GM23248 (cell line): ENCODE results near the gene SLC25A33. TPM values are rescaled to one million over a fixed set of nuclear protein-coding genes. Genes with fewer than 3 reads are reported as not detected.

Experiments
- DNase-seq: peaks from one replicate; pipeline ENCODE4 v3.0.0-alpha.2; 2015
- H2AFZ ChIP-seq: fragments of 200-600 bp; sonication (generic); 2 replicates; pipeline ENCODE4 v1.6.1; 2016; ENCODE audit warnings: antibody characterized with exemption
- H3F3A ChIP-seq: fragments of 200-600 bp; sonication (generic); 2 replicates; pipeline ENCODE4 v1.6.1; 2016; ENCODE audit warnings: mild to moderate bottlenecking, antibody characterized with exemption, mixed run types; ENCODE audit not compliant: insufficient read depth
- H3K27ac ChIP-seq: fragments of 200-600 bp; sonication (generic); 2 replicates; pipeline ENCODE4 v1.5.1; 2016; ENCODE audit warnings: mild to moderate bottlenecking
- H3K27me3 ChIP-seq: fragments of 200-600 bp; sonication (generic); replicated peaks from 2 replicates; pipeline ENCODE4 v1.6.1; 2016; ENCODE audit warnings: mild to moderate bottlenecking; ENCODE audit not compliant: insufficient read depth
- H3K36me3 ChIP-seq: fragments of 200-600 bp; sonication (generic); 2 replicates; pipeline ENCODE4 v1.6.1; 2016; ENCODE audit warnings: low read depth, mild to moderate bottlenecking
- H3K4me1 ChIP-seq: fragments of 200-600 bp; sonication (generic); 2 replicates; pipeline ENCODE4 v1.6.1; 2016; ENCODE audit warnings: mild to moderate bottlenecking; ENCODE audit not compliant: insufficient read depth
- H3K4me2 ChIP-seq: fragments of 200-600 bp; sonication (generic); one replicate; pipeline ENCODE4 v1.6.1; 2016; ENCODE audit warnings: mild to moderate bottlenecking; ENCODE audit not compliant: unreplicated experiment
- H3K4me3 ChIP-seq: fragments of 200-600 bp; sonication (generic); 2 replicates; pipeline ENCODE4 v1.5.1; 2016; ENCODE audit warnings: mild to moderate bottlenecking
- H3K79me2 ChIP-seq: fragments of 200-600 bp; sonication (generic); 2 replicates; pipeline ENCODE4 v1.6.1; 2016; ENCODE audit warnings: mild to moderate bottlenecking; ENCODE audit not compliant: insufficient read depth
- H3K9ac ChIP-seq: fragments of 200-600 bp; sonication (generic); 2 replicates; pipeline ENCODE4 v1.6.1; 2016; ENCODE audit warnings: mild to moderate bottlenecking
- H3K9me2 ChIP-seq: fragments of 200-600 bp; sonication (generic); 2 replicates; pipeline ENCODE4 v1.6.1; 2016; ENCODE audit warnings: mixed run types, mild to moderate bottlenecking, moderate library complexity; ENCODE audit not compliant: insufficient read depth
- H3K9me3 ChIP-seq: fragments of 200-600 bp; sonication (generic); one replicate; pipeline ENCODE4 v1.6.1; 2017; ENCODE audit warnings: low read depth
- H4K20me1 ChIP-seq: fragments of 200-600 bp; sonication (generic); 2 replicates; pipeline ENCODE4 v1.6.0; 2016; ENCODE audit not compliant: insufficient read depth
- EZH2 ChIP-seq: fragments of 200-600 bp; sonication (generic); IDR thresholded peaks from 2 replicates; pipeline ENCODE4 v1.6.1; 2018; ENCODE audit warnings: antibody characterized with exemption, mild to moderate bottlenecking; ENCODE audit not compliant: insufficient read depth, poor library complexity, severe bottlenecking
- EZH2phosphoT487 ChIP-seq: fragments of 200-600 bp; sonication (generic); IDR thresholded peaks from 2 replicates; pipeline ENCODE4 v1.6.1; 2018; ENCODE audit warnings: antibody characterized with exemption, moderate library complexity, mild to moderate bottlenecking, low read depth; ENCODE audit not compliant: insufficient read depth
- WGBS, 2 experiments: methylation state at CpG; one replicate each; pipeline ENCODE4 v1.1.6; 2015 to 2017; ENCODE audit warnings: low lambda C conversion rate in 2 of 2, low coverage in 1 of 2; ENCODE audit errors: missing lambda C conversion rate in 2 of 2; 5-methylcytosine and 5-hydroxymethylcytosine counted together
- in situ Hi-C: fragments of 300-500 bp; cut with MboI; formaldehyde crosslinking; loops from 2 replicates; pipeline ENCODE4 v1.15.0; 2020
- polyA plus RNA-seq: library from polyadenylated mRNA; unstranded; fragments of >200 nt; fragmentation: Nextera tagmentation; extraction: Ambion mirVana; gene quantifications from 2 replicates; pipeline ENCODE4 v1.2.1, GENCODE V29; 2016
- total RNA-seq: library from RNA; depleted of rRNA; stranded (reverse); fragments of >200 nt; shearing (Covaris generic); gene quantifications from 2 replicates; pipeline ENCODE4 v1.2.3, GENCODE V29; 2014

SLC25A33 gene
- total and polyA plus RNA-seq, 2 experiments from 2014 or later, result 4.2 to 5.8 TPM

DNA sequence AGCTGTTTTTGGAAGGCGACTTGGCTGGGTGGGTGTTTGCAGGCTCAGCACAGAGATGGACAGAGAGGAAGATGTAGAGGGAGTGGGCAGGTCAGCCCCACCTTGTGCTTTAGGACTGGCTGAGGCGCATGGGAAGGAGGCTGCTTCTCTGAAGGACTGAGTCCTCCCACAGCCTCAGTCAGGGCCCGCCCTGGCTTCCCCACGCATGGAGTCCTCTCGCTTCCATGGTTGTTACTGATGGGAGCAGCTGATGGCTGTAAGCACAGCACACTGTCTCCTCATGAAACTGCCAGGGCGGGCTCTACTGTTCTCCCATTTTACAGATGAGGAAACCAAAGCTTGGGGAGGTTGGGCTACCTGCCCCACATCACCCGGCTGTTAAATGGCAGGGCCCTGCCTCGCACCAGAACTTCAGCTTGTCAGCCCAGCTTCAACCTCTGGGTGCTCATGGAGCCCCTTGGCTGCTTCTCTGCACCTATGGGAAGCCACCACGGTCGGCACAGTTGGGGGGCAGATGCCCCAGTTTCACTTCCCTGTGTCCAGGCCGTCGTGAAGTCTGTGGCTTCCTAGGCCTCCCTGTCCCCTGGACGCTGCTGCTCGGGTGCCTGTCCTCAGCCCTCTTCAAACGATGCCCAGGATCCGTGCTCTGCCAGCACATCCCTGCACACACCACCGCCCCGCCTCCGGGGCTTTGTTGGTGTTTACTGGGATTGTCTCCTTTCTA is 51.8 kb downstream of the SLC25A33 start:
- no peak overlapping the region for H3K4me2 ChIP-seq
- H3K9me2 ChIP-seq, result no peaks in the 10 kb centered on the region
- H3F3A ChIP-seq, result no peaks in the 10 kb centered on the region
- DNase-seq, result no peak
- in situ Hi-C loops, result no loop called here
- no peak overlapping the region for H2AFZ ChIP-seq
- H3K27me3 ChIP-seq, result no peaks in the 10 kb centered on the region
- no peak overlapping the region for H3K9ac ChIP-seq
- no peaks in the 10 kb centered on the region for H3K4me1 ChIP-seq
- no peaks in the 10 kb centered on the region for H3K36me3 ChIP-seq
- WGBS, 2 experiments, result 86 to 88% methylated on average over 18 to 19 of the region's 19 CpGs
- TF ChIP-seq EZH2phosphoT487 (no peak), EZH2 (no peak)
- no peak overlapping the region for H3K27ac ChIP-seq
- H3K9me3 ChIP-seq, result no peaks in the 10 kb centered on the region
- no peak overlapping the region for H3K4me3 ChIP-seq
- peaks cover 30% of the 10 kb centered on the region for H3K79me2 ChIP-seq
- H4K20me1 ChIP-seq, result no peaks in the 10 kb centered on the region

DNA sequence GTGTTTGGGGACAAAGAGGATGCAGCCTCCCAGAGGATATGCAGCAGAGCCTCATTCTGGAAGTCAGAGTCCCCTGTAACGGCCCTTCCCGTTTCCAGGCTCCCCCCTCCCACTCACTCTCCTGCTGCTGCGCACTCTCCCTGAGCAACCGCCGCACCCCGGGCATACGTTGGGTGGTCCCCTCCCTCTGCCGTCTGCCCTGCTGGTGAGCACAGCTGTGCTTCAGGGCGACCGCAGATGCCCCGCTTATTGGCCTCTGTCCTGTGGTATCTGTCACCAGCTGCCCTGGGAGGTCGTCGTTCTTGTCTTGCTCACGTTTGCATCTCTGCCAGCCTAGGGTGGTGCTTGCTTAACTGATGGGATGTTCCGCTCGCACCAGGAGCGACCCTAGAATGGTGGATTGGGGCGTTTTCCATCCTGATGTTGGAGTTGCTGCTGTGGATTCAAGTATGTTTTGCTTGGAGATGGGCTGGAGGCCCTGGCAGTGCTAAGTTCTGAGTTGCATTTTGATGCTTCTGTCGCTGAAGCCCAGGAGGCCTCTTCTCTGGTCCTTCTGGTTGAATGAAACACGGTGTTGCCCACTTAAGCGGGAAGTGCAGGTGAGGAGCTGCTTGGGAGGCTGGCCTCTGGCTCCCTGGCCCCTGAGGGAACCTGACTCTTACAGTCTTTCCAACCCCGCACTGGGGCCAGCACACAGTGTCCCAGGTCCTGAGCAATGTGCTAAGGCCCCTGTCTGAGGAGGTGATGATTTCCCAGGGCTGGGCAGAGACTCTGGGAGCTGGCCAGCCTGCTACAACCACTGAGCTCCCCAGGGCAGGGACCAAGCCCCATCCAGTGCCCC is 52.6 kb downstream of the SLC25A33 start:
- Histone ChIP-seq H3K4me3 (no peak overlapping the region), H3F3A (no peaks in the 10 kb centered on the region), H3K79me2 (peaks cover 30% of the 10 kb centered on the region), H3K9ac (no peak overlapping the region), H3K36me3 (no peaks in the 10 kb centered on the region), H4K20me1 (no peaks in the 10 kb centered on the region), H3K27me3 (no peaks in the 10 kb centered on the region), H2AFZ (no peak overlapping the region), H3K4me2 (no peak overlapping the region), H3K4me1 (no peaks in the 10 kb centered on the region), H3K9me2 (no peaks in the 10 kb centered on the region), H3K9me3 (no peaks in the 10 kb centered on the region), H3K27ac (no peak overlapping the region)
- TF ChIP-seq EZH2 (no peak), EZH2phosphoT487 (no peak)
- 89% methylated on average over 22 of the region's 22 CpGs for WGBS, 2 experiments
- in situ Hi-C loops, result no loop called here
- no peak for DNase-seq

DNA sequence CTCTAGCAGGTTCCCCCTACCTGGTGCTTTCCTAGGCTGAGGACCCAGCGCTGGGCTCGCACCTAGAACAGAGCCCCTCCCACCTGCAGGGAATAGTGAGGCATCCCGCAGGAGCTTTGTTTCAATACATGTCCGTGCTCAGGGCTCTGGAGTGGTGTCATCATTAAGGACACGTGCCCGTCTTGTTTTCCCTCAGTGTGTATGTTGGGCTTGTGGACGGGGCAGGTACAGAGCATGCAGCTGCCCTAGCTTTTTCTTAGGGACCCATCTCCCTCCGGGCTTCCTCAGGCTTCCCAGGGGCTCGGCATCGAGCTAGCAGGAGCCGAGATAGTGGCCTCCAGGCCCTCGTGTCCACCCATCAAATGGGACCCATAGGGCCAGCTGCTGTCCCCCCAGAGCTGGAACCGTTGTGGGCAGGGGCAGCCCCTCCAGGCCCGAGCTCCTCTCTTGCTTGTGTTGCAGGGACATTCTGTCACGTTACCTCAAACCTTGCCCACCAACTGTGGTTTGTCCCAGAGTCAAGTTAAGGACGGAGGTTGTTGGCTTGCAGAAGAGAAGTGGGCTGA is 53.3 kb downstream of the SLC25A33 start:
- Histone ChIP-seq H3K4me3 (no peak overlapping the region), H3F3A (no peaks in the 10 kb centered on the region), H3K79me2 (peaks cover 30% of the 10 kb centered on the region), H3K4me2 (no peak overlapping the region), H4K20me1 (no peaks in the 10 kb centered on the region), H3K27ac (no peak overlapping the region), H3K36me3 (no peaks in the 10 kb centered on the region), H2AFZ (no peak overlapping the region), H3K9me2 (no peaks in the 10 kb centered on the region), H3K27me3 (no peaks in the 10 kb centered on the region), H3K4me1 (no peaks in the 10 kb centered on the region), H3K9ac (no peak overlapping the region), H3K9me3 (no peaks in the 10 kb centered on the region)
- in situ Hi-C loops, result no loop called here
- 86 to 88% methylated on average over 11 to 16 of the region's 16 CpGs for WGBS, 2 experiments
- no peak for DNase-seq
- TF ChIP-seq EZH2 (no peak), EZH2phosphoT487 (no peak)

DNA sequence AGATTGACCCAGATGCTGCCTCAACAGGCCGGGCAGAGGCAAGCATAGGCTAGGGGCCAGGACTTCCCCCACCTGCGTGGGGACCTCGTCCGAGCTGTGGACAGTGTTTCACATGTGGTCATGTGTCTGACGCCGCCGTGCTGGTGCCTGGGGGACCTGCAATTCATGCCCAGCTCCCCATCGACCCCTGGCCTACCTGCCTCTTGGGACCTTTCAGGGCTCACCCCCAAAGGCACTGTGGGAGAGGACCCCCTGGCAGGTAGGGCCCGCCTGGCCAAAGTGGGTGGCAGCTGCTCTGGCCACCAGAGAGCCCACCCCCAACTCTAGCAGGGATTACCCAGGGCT is 53.9 kb downstream of the SLC25A33 start:
- no peak for DNase-seq
- Histone ChIP-seq H4K20me1 (no peaks in the 10 kb centered on the region), H2AFZ (no peak overlapping the region), H3K4me3 (no peak overlapping the region), H3K79me2 (peaks cover 30% of the 10 kb centered on the region), H3F3A (no peaks in the 10 kb centered on the region), H3K4me1 (no peaks in the 10 kb centered on the region), H3K9me3 (no peaks in the 10 kb centered on the region), H3K27ac (no peak overlapping the region), H3K9ac (no peak overlapping the region), H3K36me3 (no peaks in the 10 kb centered on the region), H3K27me3 (no peaks in the 10 kb centered on the region), H3K4me2 (no peak overlapping the region), H3K9me2 (no peaks in the 10 kb centered on the region)
- TF ChIP-seq EZH2phosphoT487, result no peak
- no peak for TF ChIP-seq EZH2
- in situ Hi-C loops, result no loop called here
- 76 to 83% methylated on average over 9 of the region's 9 CpGs for WGBS, 2 experiments
